ENCODE results near the gene HNF1B. TPM values are rescaled to one million over a fixed set of nuclear protein-coding genes. Genes with fewer than 3 reads are reported as not detected.
A peak's percentile ranks its signal among the peaks of the same experiment; 100 is the strongest.

The HNF1B gene
- total RNA-seq, 2 experiments from 2014 or later: 1.9 TPM; not detected in 1

DNA sequence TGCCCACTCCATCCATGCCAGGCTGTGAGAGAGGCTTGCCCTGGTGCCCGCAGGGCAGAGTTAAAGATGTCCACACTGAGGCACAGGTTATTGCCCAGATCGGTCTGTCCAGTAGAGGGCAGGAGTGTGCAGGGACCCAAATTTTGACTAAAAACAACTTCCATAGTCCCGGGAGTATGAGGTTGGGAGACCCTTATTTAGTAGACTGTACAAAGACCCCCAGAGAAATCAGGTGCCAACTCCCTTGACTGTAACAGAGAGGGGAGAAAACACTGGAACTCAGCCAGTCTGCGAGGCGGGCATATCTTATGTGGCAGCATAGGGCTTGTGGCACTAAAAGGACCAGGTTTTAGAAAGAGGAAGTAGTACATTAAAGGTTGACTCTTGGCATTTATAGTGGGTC lies 43.4 kb downstream of the HNF1B start:
- Mint-ChIP-seq H3K4me1 (peaks cover 17% of the 10 kb centered on the region), H3K9me3 (ENCODE audit: low read depth) (no peaks in the 10 kb centered on the region), H3K36me3 (no peaks in the 10 kb centered on the region), H3K27me3 (peaks cover 52% of the 10 kb centered on the region), H3K27ac (no peak overlapping the region), H3K4me3 (no peak overlapping the region)
- DNase-seq: peak; percentile 60
- ATAC-seq: peak; percentile 70
- CTCF ChIA-PET: interaction anchor here (0.9 to 2.7 kb wide), 6 partner anchors 43 to 114 kb away, joined by 3 to 18 read pairs (median 4); no protein-coding TSS in a partner anchor

GRCh38 chr17:37700881-37701280 lies 44.0 kb downstream of the HNF1B start:
- no peak for ATAC-seq
- Mint-ChIP-seq H3K4me1 (peaks cover 17% of the 10 kb centered on the region), H3K9me3 (ENCODE audit: low read depth) (no peaks in the 10 kb centered on the region), H3K36me3 (no peaks in the 10 kb centered on the region), H3K4me3 (no peak overlapping the region), H3K27ac (no peak overlapping the region), H3K27me3 (peaks cover 50% of the 10 kb centered on the region)
- CTCF ChIA-PET: interaction anchor here (0.9 to 2.7 kb wide), 5 partner anchors 43 to 115 kb away, joined by 3 to 18 read pairs (median 4); no protein-coding TSS in a partner anchor
- DNase-seq: no peak

GRCh38 chr17:37699285-37699973 lies 45.4 kb downstream of the HNF1B start:
- DNase-seq (no peak), ATAC-seq (no peak)
- Mint-ChIP-seq H3K4me3 (no peak overlapping the region), H3K9me3 (ENCODE audit: low read depth) (no peaks in the 10 kb centered on the region), H3K4me1 (peaks cover 17% of the 10 kb centered on the region), H3K36me3 (no peaks in the 10 kb centered on the region), H3K27me3 (peaks cover 37% of the 10 kb centered on the region), H3K27ac (no peak overlapping the region)
- CTCF ChIA-PET: interaction anchor here (0.8 kb wide), 1 partner anchor 107 kb away, joined by 3 read pairs; no protein-coding TSS in a partner anchor

DNA sequence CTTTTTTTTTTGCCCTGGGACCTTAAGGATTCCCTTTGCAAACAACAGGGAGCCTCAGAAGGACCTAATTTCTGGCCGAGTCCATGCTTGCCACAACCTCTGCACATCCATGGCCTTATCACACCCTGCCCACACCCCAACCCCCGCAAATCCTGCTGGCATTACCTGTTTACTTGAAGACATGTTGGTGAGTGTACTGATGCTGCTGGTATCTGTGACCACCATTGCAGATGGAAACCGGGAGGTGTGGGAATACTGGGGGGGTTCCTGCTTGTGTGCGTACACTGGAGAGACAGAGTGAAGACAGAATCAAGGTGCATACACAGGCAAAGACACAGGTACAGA lies 46.0 kb downstream of the HNF1B start:
- H3K27me3 Mint-ChIP-seq: peaks cover 31% of the 10 kb centered on the region
- no peak overlapping the region for H3K27ac Mint-ChIP-seq
- DNase-seq: no peak
- no peaks in the 10 kb centered on the region for H3K36me3 Mint-ChIP-seq
- no peaks in the 10 kb centered on the region for H3K9me3 Mint-ChIP-seq (ENCODE audit: low read depth)
- ATAC-seq: no peak
- peaks cover 17% of the 10 kb centered on the region for H3K4me1 Mint-ChIP-seq
- H3K4me3 Mint-ChIP-seq: no peak overlapping the region
- CTCF ChIA-PET: interaction anchor here (0.8 kb wide), 1 partner anchor 107 kb away, joined by 3 read pairs; no protein-coding TSS in a partner anchor

DNA sequence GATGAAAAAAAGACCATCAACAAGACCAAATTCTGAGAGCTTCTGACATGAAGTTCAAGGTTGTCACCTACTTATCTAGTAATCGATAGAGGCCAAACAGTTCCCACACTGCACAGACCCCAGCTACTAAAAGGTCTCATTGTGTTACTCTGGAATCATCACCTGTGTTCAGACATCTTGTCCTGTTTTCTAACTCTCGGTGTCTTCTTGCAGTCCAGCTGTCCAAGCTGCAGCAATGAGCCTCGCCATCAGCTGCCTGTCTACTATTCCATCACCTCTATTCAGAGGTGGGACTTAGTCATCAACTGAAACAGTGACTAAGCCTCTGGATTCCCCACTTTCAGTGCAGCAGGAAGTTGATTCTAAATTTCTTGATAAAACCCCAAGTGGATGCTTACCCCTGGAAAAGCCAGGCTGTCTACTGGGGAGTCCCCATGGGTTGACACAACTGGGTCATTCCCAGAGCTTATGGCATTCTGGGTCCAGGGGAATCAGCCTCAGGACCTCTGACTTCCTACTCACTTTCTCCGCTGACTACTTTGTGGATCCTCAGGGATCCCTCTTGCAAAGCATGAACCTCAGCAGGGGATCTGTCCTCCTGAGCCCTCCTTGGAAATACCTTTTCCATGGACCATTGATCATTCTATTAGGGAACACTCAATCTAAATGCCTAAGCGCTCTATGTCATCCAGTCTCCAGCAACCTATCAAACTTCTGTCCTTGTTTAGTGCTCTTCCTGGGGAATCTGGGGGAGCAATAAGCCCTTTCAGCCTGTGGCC lies 46.5 kb downstream of the HNF1B start:
- no peak for DNase-seq
- H3K27ac Mint-ChIP-seq: no peak overlapping the region

DNA sequence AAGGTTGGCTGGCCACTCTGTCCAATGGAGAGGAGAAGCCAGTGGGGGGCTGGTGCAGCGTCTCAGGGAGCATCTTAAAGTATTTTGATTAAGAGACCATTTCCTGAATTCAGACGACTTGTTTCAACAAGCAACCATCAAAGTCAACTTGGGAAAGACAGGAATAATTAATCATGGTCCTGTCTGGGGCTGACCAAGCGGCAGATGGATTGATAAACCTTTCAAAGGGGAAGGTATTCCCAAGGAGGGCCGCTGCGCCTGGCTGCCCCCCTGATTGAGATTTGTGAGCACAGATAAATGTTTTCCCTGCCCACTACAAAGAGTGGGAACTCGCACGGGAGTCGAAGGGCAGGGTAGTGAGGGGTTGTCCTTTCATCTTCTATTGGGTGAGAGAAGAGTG lies 47.5 kb downstream of the HNF1B start:
- H3K4me1 Mint-ChIP-seq: peaks cover 17% of the 10 kb centered on the region
- no peak overlapping the region for H3K27ac Mint-ChIP-seq

More for the DNA sequence above, 46.5 kb downstream of the HNF1B start:
- ATAC-seq: peak; percentile 41
- H3K27me3 Mint-ChIP-seq: peaks cover 26% of the 10 kb centered on the region
- no peaks in the 10 kb centered on the region for H3K9me3 Mint-ChIP-seq (ENCODE audit: low read depth)
- peaks cover 17% of the 10 kb centered on the region for H3K4me1 Mint-ChIP-seq
- CTCF ChIA-PET: interaction anchor here (0.8 kb wide), 1 partner anchor 94 kb away, joined by 3 read pairs; no protein-coding TSS in a partner anchor
- no peak overlapping the region for H3K4me3 Mint-ChIP-seq
- H3K36me3 Mint-ChIP-seq: no peaks in the 10 kb centered on the region

DNA sequence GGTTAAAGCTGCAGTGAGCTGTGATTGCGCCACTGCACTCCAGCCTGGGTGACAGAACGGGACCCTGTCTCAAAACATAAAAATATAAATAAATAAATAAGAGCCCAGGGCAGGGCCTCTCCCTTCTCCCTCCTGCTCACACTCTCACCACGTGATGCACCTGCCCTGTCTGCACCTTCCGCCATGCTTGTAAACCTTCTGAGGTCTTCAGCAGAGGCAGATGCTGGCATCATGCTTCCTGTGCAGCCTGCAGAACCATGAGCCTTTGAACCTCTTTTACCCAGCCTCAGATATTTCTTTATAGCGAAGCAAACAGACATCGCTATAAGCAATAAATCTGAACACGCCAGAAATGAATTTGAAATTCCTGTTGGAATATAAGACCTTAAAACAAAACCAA lies 48.5 kb downstream of the HNF1B start:
- no peaks in the 10 kb centered on the region for H3K36me3 Mint-ChIP-seq
- ATAC-seq: no peak
- DNase-seq: no peak
- no peak overlapping the region for H3K4me3 Mint-ChIP-seq
- peaks cover 17% of the 10 kb centered on the region for H3K4me1 Mint-ChIP-seq
- peaks cover 16% of the 10 kb centered on the region for H3K27me3 Mint-ChIP-seq
- no peak overlapping the region for H3K27ac Mint-ChIP-seq
- H3K9me3 Mint-ChIP-seq (ENCODE audit: low read depth): no peaks in the 10 kb centered on the region
- CTCF ChIA-PET: no interaction called here

More for the DNA sequence above, 47.5 kb downstream of the HNF1B start:
- Mint-ChIP-seq H3K4me3 (no peak overlapping the region), H3K36me3 (no peaks in the 10 kb centered on the region), H3K27me3 (peaks cover 23% of the 10 kb centered on the region), H3K9me3 (ENCODE audit: low read depth) (no peaks in the 10 kb centered on the region)
- ATAC-seq (no peak), DNase-seq (no peak)
- CTCF ChIA-PET: no interaction called here

DNA sequence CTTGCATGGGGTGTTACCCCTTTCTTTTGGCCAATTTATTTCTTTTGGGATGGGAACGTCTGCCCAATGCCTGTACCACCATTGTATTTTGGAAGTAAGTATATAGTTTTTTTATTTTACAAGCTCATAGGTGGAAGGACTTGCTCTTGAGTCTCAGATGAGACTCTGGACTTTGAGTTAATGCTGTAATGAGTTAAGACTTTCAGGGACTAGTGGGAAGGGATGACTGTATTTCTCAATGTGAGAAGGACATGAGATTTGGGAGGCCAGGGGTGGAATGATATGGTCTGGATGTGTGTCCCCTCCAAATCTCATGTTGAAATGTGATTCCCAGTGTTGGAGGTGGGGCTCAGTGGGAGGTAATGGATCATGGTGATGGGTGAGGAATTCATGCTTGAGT lies 49.1 kb downstream of the HNF1B start:
- H3K36me3 Mint-ChIP-seq: no peaks in the 10 kb centered on the region
- no peak overlapping the region for H3K27ac Mint-ChIP-seq
- H3K27me3 Mint-ChIP-seq: peaks cover 16% of the 10 kb centered on the region
- no peaks in the 10 kb centered on the region for H3K9me3 Mint-ChIP-seq (ENCODE audit: low read depth)
- DNase-seq: no peak
- peaks cover 16% of the 10 kb centered on the region for H3K4me1 Mint-ChIP-seq
- CTCF ChIA-PET: interaction anchor here (0.8 kb wide), 1 partner anchor 97 kb away, joined by 3 read pairs; no protein-coding TSS in a partner anchor
- no peak for ATAC-seq
- no peak overlapping the region for H3K4me3 Mint-ChIP-seq

- CTCF ChIA-PET: no interaction called here
- H3K9me3 Mint-ChIP-seq (ENCODE audit: low read depth): no peaks in the 10 kb centered on the region
- H3K4me1 Mint-ChIP-seq: peaks cover 16% of the 10 kb centered on the region
- H3K27me3 Mint-ChIP-seq: peaks cover 16% of the 10 kb centered on the region
- no peak overlapping the region for H3K4me3 Mint-ChIP-seq
- ATAC-seq (no peak), DNase-seq (no peak)
- H3K36me3 Mint-ChIP-seq: no peaks in the 10 kb centered on the region
- H3K27ac Mint-ChIP-seq: no peak overlapping the region
These were observed 50.1 kb downstream of the HNF1B start for GRCh38 chr17:37694734-37695133.

- Mint-ChIP-seq H3K36me3 (no peaks in the 10 kb centered on the region), H3K4me3 (no peak overlapping the region), H3K4me1 (peaks cover 9% of the 10 kb centered on the region), H3K27ac (no peak overlapping the region), H3K27me3 (peaks cover 16% of the 10 kb centered on the region), H3K9me3 (ENCODE audit: low read depth) (no peaks in the 10 kb centered on the region)
- ATAC-seq (no peak), DNase-seq (no peak)
- CTCF ChIA-PET: no interaction called here
These were observed 51.5 kb downstream of the HNF1B start for GRCh38 chr17:37693328-37693727.

DNA sequence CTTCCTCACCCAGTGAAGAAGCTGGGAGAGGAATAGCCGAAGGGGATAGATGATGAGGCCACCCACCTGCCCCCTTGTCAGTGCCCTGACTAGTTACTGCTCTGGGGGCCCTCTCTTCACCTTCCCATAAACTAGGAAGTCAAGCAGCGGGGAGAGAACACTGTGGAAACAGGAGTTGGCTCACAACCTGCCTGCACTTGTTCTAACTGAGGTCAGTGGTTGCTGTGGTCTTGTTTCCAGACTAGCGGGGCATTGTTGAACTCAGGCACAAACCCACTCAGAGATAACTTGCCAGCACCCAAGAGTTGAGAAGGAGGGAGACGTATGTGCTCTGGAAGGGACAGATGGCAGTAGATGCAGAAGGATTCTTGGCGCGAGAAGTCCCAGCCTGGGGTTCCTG lies 53.1 kb downstream of the HNF1B start:
- Mint-ChIP-seq H3K27me3 (peaks cover 10% of the 10 kb centered on the region), H3K9me3 (ENCODE audit: low read depth) (no peaks in the 10 kb centered on the region), H3K4me1 (peaks cover 3% of the 10 kb centered on the region), H3K4me3 (no peak overlapping the region), H3K27ac (no peak overlapping the region), H3K36me3 (no peaks in the 10 kb centered on the region)
- CTCF ChIA-PET: no interaction called here
- DNase-seq (no peak), ATAC-seq (no peak)

- CTCF ChIA-PET: interaction anchor here (0.6 kb wide), 1 partner anchor 80 kb away, joined by 3 read pairs; no protein-coding TSS in a partner anchor
- H3K27ac Mint-ChIP-seq: no peak overlapping the region
- no peaks in the 10 kb centered on the region for H3K9me3 Mint-ChIP-seq (ENCODE audit: low read depth)
- H3K4me3 Mint-ChIP-seq: no peak overlapping the region
- peaks cover 5% of the 10 kb centered on the region for H3K27me3 Mint-ChIP-seq
- ATAC-seq (no peak), DNase-seq (no peak)
- H3K36me3 Mint-ChIP-seq: no peaks in the 10 kb centered on the region
- H3K4me1 Mint-ChIP-seq: peaks cover 3% of the 10 kb centered on the region
These were observed 55.5 kb downstream of the HNF1B start for GRCh38 chr17:37689317-37689716.

- Mint-ChIP-seq H3K27ac (no peak overlapping the region), H3K36me3 (no peaks in the 10 kb centered on the region), H3K4me1 (peaks cover 3% of the 10 kb centered on the region), H3K9me3 (ENCODE audit: low read depth) (no peaks in the 10 kb centered on the region), H3K4me3 (no peak overlapping the region), H3K27me3 (peaks cover 16% of the 10 kb centered on the region)
- ATAC-seq (no peak), DNase-seq (no peak)
- CTCF ChIA-PET: interaction anchor here (0.7 kb wide), 1 partner anchor 108 kb away, joined by 3 read pairs; no protein-coding TSS in a partner anchor
These were observed 61.3 kb downstream of the HNF1B start for GRCh38 chr17:37683454-37683984.
